Sciatic nerve (tissue), 2 donors: ENCODE results near the gene STAT5B. TPM values are rescaled to one million over a fixed set of nuclear protein-coding genes. Genes with fewer than 3 reads are reported as not detected.

ENCODE experiments used
- ATAC-seq: fragments of 200-7000 bp; cut with Tn5 transposase; one replicate; pipeline ENCODE4 v1.9.1; 2020; ENCODE audit warnings: mild to moderate bottlenecking, moderate library complexity
- DNase-seq: peaks from one replicate; pipeline ENCODE4 v3.0.0-alpha.2; 2020; ENCODE audit warnings: low spot score
- intact Hi-C: fragments of 100-400 bp; cut with DNase I; formaldehyde crosslinking; loops from one replicate; pipeline ENCODE4 v1.14.2; 2022
- total RNA-seq: library from RNA; stranded (reverse); fragmentation: NEBNext Ultra II Directional; extraction: Animal tissue kit (Norgen Biotek cat#: 25700); gene quantifications from one replicate; pipeline ENCODE4 v1.2.1, GENCODE V29; 2021
- donor health status: DM: no; HTN: no; CAD: no.
- donor health status: DM: no; HTN: no; CAD: no.

STAT5B gene
- total RNA-seq, 1 donor from 2014 or later, result 90.8 TPM

DNA sequence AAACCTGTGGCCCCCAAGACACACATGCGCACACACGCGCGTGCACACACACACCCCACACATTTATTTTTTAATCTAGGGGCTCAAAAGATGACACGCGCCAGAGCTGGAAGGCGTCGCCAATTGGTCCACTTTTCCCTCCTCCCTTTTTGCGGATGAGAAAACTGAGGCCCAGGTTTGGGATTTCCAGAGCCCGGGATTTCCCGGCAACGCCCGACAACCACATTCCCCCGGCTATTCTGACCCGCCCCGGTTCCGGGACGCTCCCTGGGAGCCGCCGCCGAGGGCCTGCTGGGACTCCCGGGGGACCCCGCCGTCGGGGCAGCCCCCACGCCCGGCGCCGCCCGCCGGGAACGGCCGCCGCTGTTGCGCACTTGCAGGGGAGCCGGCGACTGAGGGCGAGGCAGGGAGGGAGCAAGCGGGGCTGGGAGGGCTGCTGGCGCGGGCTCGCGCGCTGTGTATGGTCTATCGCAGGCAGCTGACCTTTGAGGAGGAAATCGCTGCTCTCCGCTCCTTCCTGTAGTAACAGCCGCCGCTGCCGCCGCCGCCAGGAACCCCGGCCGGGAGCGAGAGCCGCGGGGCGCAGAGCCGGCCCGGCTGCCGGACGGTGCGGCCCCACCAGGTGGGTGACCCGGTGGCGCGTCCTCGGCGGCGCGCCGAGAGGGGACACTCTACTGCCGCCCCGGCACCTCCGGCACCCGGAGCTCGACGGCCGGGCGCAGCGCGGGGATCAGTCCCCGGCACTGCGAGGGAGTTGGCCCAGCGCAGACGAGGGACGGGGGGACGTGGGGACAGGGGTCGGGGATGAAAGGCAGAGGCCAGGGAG is 12.0 kb upstream of the STAT5B start, which contains the start of gene STAT5A:
TSS of gene STAT5A (plus strand) at position 522 of the 826 bp plus-strand sequence. CDS start 914 bp downstream, outside the sequence.
- ATAC-seq (peak; percentile 85), DNase-seq (peak; percentile 94)
- intact Hi-C loops, result no loop called here

DNA sequence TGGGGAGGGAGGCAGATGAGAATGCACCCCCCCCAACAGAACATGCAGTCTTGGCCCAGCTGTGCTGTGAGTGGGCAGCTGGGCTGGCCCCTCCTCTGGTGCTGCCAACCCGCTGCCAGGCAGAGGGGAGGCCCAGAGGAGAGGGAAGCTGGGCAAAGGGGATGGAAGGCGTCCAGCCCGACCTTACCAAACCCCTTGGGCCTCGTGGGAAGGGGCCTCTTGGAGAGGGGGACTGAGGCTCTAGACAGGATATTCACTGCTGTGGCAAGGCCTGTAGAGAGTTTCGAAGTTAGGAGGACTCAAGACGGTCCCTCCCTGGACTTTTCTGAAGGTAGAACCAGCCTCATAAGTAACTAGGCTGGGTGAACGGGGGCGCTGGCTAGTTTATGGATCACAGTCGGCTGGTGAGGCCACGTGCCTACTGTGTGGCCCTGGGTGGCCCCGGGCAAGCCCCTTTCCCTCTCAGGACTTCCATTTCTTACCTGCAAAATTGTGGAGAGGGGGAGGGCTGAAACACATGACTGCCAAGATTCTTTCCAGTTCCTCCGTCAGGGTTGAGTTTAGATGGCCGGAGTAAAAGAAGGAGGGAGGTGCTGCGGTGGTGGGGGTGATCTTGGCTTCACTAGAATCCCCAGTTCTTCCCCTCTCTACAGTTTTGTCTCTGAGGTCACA is 11.2 kb upstream of the STAT5B start:
- intact Hi-C loops, result no loop called here
- DNase-seq, result peak; percentile 81
- ATAC-seq, result peak; percentile 72

DNA sequence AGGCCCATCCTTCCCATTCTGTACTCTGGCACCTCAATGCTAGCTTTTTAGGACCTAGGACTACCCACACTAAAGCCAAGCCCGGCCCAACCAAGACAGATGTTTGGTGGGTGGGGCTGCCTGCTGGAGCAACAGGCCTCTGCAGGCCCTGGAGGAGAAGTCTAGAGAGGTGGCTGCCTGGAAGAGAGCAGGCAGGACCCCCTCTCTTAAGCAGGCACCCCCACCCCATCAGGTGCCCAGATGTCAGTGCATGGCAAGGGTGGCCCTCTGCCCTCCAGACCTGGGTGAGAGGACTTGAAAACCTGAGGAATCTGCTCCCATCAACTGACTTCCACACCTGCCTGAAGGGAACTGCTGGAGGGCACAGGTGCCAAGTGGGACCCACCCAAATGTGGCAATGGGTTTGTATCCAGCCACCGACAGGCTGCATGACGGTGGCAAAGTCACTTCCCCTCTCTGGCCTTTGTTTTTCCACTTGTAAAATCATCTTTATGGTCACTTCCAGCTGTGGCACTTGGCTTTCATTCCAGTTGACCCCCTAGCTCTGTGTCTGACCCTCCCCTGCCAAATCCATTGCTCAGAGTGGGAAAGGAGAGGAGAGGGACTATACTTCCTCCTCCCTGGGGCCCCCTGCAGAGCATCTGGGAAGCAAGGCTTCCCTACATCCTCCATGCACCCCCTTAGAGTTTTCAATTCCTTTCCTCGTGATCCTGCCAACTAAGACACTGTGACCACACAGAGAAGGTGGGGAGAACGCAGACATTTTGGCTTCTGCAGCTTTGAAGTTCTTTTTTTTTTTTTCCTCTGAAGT is 10.4 kb upstream of the STAT5B start:
- peak; percentile 46 for ATAC-seq
- DNase-seq, result peak; percentile 67
- intact Hi-C loops, result no loop called here

DNA sequence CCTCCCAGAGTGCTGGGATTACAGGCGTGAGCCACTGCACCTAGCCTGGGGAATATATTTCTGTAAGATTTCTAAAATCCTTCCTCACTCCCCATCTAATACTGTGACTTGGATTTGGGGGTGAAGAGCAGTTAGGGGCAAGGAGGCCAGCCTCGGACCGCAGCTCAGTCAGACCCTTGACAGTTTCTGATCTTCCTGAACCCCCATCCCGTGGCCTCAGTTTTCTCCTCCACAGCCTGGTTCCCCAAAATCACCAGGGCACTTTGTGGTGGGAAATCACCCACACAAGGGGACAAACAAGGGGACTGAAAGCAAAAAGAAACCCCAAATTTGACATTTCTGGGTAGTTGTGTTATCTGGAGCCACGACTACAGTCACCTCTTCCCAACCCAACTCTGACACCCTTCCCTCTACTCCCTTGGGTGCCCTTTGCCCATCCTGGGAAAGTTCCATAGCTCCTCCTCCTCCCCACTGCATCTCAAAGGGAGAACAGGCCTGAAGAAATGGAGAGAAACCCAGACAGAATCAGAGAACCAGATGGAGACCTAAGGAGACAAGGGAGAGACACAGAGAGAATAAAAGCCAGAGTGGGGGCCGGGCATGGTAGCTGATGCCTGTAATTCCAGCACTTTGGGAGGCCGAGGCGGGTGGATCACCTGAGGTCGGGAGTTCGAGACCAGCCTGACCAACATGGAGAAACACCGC is 9.3 kb upstream of the STAT5B start:
- intact Hi-C loops, result no loop called here
- ATAC-seq (no peak), DNase-seq (peak; percentile 51)

DNA sequence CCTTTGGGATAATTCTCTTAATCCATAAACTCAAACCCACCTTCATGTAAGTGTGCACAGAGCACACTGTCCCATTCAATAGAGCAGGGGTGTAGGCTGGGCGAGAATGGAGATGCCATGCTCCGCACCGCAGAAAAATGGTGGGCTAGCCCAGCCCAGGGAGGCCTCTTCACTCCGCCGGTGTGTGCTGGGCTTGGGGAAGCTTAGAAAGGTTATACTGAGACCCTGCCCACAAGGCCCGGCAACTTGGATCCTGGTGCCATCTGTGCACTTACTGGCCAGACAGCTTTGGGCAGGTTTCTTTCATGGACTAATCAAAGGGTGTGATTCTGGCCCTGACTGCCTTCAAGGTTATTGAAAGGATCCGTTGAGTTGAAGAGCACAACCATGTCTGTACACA is 8.4 kb upstream of the STAT5B start:
- ATAC-seq (no peak), DNase-seq (peak; percentile 49)
- intact Hi-C loops, result no loop called here

DNA sequence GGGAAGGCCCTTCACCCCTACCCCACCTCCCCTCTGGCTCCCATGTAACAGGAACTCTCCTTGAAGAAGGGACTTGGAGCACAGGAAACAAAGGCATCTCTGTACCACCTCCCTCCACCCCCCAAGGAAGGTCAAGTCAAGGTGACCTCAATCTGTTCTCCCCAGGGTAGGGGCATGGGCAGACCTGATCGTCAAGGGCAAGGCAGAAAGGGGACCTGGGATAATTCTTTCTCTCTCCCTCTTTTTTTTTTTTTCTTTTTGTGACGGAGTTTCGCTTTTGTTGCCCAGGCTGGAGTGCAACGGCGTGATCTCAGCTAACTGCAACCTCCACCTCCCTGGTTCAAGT is 7.8 kb upstream of the STAT5B start:
- intact Hi-C loops, result no loop called here
- DNase-seq, result peak; percentile 25
- no peak for ATAC-seq

DNA sequence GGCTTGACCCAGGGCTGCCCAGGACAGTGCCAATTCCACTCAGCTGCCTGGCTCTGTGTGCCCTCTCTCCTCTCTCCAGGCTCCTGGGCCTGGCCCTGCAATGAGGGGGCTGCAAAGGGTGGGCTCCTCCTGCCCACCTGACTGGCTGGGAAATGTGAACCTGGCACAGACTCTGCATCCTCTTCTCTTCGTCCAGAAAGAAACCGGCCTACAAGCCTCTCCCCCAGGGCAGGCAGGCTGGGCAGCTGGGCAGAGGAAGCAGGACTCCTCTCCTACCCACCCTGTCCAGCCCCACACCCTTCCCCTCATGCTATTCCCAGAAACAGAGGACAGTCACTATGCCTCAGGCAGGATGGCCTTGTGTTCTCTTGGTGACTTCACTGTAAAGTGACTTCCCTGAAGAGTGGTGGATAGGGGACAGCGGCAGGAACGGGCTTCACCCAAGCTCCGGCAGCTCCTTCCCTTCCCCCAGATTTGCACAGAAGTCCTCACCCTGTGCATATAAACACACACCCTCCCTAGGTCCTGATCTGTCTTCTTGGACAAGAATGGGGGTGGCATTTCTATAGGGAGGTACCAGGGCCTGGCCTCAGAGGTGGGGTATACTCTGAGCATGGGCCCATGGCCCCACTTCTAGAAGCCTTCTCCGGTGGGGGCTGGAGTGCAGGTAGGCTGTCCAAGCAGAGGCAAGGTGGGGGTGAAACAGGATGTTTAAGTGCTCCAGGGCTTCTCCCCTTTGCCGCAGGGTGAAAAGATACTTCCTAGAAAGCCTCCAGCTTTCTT is 7.2 kb upstream of the STAT5B start:
- intact Hi-C loops, result no loop called here
- ATAC-seq (no peak), DNase-seq (peak; percentile 52)

DNA sequence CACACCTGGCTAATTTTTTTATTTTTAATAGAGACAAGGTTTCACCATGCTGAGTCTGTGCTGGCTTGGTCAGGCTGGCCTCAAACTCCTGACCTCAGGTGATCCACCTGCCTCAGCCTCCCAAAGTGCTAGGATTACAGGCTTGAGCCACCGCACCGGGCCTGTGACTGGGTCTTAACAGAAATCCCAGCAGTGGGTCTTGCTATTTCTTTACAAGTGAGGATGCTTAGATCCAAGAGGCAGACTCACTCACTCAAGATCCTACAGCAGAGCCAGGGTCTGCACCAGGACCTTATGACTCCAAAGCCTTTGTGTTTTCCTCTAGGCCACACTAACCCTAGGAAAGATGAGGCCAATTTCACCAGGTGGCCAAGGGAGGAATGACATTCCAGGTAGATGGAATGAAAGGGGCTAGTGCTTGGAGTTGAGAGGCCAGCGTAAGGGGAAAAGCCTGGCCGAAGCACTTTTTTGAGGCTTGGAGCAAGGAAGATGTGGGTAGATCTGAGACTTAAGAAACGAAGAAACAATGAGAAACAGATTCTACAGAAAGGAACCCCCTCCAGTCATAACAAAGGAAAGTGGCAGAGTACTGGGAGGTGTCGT is 6.4 kb upstream of the STAT5B start:
- intact Hi-C loops, result no loop called here
- ATAC-seq, result no peak

DNA sequence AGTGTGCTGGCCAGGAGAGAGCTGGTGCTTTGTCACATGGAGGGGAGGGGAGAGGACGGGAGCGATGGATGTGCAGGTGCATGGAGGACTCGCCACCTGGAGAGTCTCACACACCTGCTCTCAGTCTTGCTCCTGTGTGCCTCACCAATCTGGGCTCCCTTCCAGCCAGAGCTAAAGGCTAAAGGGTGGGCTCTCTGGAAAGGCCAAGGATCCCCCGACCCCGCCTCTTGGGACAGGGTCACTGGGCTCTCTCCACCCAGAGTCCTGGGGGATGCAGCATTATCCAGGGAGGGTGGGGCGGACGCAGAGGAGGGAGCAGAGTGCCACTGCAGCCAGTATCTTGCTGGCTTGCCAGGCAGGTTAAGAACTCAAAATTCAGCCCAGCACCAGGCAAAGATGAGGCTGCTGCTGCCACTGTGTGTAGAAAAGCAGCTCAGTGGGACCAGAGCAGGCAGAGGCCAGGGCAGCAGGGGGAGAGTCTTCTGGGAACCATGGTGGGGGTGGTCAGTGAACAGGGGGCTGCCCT is 5.4 kb upstream of the STAT5B start:
- ATAC-seq, result no peak
- intact Hi-C loops, result no loop called here
- peak; percentile 55 for DNase-seq

More for the DNA sequence above, 6.4 kb upstream of the STAT5B start:
- DNase-seq, result peak; percentile 39

DNA sequence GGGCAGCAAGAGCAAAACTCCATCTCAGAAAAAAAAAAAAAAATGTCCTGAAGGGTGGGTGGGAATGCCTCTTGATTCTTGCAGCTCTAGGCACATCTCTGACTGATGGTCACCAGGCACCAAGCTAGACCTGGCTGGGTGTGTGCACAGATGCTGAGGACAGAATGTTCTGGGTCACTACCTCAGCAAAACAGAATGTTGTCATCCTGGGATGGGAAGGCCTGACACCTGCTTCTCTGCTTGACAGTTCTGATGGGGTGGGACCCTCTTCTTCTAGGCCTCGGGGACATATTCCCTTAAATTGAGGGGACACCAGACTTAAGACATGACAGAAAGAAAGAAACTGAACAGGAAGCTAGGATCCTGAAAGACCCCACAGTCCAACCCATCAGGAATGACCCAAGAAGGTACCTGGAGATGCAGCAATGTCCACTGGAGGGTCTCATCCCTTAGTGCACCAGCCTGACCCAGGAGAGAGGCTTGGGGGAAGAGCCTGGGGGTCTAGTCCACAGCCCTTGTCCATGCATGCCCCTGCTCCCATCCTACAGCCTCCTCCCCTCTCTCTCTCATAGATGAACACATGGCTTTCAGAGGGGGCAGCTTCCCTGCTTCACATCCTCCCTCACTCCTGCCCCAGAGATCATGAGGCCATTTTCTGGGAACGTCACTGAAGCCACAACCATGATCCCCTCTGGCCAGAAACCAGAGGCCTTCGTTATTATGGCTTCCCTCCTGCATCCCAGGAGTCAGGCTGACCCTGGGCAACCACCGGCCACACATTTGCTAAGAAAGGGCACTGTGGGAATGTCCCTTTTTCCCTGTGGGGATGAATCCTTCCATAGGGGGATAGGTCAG is 3.8 kb upstream of the STAT5B start:
- intact Hi-C loops, result no loop called here
- ATAC-seq, result no peak
- peak; percentile 34 for DNase-seq

DNA sequence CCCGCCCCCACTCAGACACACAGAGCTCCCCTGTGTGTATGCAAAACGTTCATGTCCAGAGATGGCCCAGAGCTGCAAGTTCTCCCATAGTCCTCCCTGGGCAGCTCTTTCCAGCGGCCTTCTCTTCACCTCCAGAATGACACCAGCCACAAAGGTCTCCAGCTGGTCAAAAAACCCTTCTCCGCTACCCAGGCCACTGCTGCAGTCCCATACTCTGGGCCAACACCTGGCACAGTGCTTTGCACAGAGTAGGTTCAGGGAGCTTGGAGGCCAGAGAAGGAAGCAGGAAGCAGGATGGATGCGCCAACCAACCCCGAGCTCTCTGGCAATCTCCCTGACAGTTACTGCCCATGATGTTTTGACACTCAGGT is 1.1 kb upstream of the STAT5B start:
- intact Hi-C loops, result no loop called here
- ATAC-seq, result peak; percentile 29
- no peak for DNase-seq

DNA sequence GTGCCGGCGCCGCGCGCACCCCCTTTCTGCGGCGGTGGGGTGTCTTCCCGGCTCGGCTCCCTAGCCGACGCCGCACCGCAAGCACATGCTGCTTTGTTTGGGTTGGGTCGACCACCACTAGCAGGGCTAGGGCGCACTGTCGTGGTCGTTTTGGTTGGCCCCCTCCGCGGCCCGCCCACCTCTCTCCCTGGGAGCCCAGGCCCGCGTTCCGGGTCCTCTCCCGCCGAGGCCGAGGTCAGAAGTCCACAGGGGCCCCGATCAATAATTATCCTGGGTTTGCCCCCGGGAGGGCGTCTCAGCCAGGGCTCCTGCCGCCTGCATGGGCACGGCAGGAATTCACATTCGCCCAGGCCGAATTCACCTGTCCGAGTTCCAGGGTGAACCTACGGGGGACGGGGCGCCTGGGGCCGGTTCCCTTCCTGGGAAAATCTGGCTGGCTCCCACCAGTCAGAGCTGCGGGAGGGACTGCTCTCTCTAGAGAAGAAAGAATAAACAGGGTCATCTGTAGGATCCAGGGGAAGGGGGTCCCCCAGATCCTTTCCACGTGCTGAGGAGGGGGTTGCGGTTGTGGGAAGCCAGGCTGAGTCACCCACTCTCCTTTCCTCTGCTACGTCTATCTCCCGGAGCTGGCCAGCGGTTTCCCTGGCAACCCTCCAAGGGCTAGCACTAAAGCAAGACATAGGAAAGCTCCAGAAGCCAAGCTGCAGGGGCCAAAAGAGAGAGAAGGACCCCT is 584 bp upstream of the STAT5B start:
- intact Hi-C loops, result no loop called here
- ATAC-seq (peak; percentile 55), DNase-seq (peak; percentile 87)

DNA sequence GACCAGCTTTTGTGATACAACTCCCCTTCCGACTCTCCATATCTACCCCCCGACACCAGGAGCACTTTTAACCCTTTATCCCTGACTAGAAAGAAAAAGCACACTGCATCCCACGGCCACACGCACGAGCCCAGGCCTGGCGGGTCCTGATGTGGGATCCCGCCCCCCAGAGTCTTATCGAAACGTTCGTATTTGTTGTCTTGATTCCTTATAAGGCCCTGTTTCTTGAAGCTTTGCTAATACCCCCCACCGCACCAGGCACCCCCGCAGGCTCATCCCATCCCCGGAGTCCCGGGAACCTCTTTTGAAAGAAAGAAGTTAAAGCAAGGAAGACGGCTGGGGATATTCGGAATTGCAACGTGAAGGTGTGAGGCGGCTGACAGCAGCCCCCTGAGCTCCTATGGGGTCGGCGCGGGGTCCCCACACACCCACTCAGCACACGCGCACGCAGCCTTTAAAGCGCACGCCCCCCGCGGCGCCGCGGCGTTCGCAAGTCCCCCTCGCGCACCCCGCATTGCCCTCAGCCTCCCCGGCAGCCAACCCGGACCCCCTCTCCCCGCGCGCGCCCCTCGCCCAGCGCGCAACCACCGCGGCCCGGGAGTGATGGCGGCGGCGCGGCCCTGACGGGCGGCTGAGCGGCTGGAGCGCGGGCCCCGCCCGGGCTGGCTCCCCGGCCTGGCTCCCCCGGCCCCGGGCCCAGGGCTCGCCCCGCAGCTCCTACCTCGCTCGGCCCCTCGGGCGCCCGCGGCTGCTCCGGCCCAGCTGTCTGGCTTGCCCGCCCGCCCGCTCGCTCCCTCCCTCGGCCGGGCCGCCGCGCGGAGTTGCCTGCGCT is 448 bp downstream of the STAT5B start:
- DNase-seq (peak; percentile 61), ATAC-seq (peak; percentile 32)
- intact Hi-C loops, result no loop called here

DNA sequence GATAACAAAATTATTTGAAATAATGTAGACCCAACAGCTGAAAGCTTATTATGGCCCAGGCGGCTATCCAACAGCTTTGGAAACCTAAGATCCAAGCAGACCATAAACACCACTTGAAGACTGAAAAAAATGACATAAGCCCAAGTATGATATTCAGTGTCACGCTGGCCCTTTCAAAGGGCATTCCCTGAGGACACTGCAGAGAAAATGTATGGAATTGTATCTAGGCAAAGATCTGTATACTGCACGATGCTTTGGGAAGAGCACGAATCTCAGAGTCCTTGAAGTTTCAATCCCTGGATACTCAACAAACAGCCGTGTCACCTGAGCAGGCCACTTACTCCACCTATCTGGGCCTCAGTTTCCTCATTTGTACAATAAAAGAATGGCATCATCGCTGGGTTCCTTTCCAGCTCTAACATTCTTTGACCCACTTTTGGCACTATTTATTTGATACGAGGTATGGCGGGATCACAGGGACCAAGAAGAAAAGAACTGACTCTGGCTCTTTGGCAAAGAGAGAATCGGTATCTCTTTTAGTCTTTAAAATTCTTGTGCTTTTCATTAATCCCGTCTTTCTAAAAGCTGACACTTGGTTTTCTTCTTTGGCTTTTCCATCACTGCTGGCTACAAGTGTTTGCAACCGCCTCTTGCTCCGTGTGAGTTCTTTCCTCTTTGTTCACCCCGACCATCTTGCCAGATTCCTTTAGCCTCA is 1.2 kb downstream of the STAT5B start:
- intact Hi-C loops, result no loop called here
- ATAC-seq (no peak), DNase-seq (no peak)

DNA sequence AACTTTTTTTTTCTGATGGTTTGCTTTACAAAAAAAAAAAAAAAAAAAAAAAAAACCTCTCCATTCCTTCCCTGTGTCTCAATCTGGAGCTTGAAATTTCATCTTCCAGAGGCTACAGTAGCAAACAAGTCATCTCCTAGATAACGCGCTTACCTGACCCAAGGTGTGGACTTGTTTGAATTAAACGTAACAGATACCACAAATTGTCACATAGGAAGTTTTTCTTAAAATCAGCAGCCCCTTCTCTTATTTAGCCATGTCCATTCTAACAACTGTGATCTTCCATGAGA is 2.0 kb downstream of the STAT5B start:
- intact Hi-C loops, result no loop called here
- ATAC-seq (no peak), DNase-seq (no peak)
